GM23338 (cell line): ENCODE data around the gene QSOX1. TPM values are rescaled to one million over a fixed set of nuclear protein-coding genes. Genes with fewer than 3 reads are reported as not detected.

ENCODE experiments used
- ATAC-seq: fragments of 200-7000 bp; cut with Tn5 transposase; 3 replicates; pipeline ENCODE4 v1.9.1; 2020
- DNase-seq: peaks from one replicate; pipeline ENCODE4 v3.0.0-alpha.2; 2015; ENCODE audit warnings: low spot score
- H2AFZ ChIP-seq: fragments of 200-600 bp; sonication (generic); 2 replicates; pipeline ENCODE4 v1.8.0; 2016; ENCODE audit warnings: antibody characterized with exemption, mild to moderate bottlenecking, moderate library complexity
- H3F3A ChIP-seq: fragments of 200-600 bp; sonication (generic); replicated peaks from 2 replicates; pipeline ENCODE4 v1.8.0; 2017; ENCODE audit warnings: antibody characterized with exemption, mixed run types, low read depth
- H3K27ac ChIP-seq: fragments of 200-600 bp; sonication (generic); 2 replicates; pipeline ENCODE4 v1.6.1; 2016; ENCODE audit warnings: low read depth
- H3K27me3 ChIP-seq: fragments of 200-600 bp; sonication (generic); 2 replicates; pipeline ENCODE4 v1.8.0; 2016; ENCODE audit warnings: mild to moderate bottlenecking, mixed run types, moderate library complexity; ENCODE audit not compliant: insufficient read depth
- H3K36me3 ChIP-seq: fragments of 200-600 bp; sonication (generic); 2 replicates; pipeline ENCODE4 v1.8.0; 2016; ENCODE audit warnings: mild to moderate bottlenecking; ENCODE audit not compliant: insufficient read depth
- H3K4me1 ChIP-seq: fragments of 200-600 bp; sonication (generic); 2 replicates; pipeline ENCODE4 v1.8.0; 2016; ENCODE audit warnings: mild to moderate bottlenecking, moderate library complexity; ENCODE audit not compliant: insufficient read depth
- H3K4me2 ChIP-seq: fragments of 200-600 bp; sonication (generic); 2 replicates; pipeline ENCODE4 v1.7.1; 2017; ENCODE audit warnings: mixed run types
- H3K4me3 ChIP-seq: fragments of 200-600 bp; sonication (generic); 2 replicates; pipeline ENCODE4 v1.6.1; 2016; ENCODE audit warnings: mixed run types
- H3K79me2 ChIP-seq: fragments of 200-600 bp; sonication (generic); replicated peaks from 2 replicates; pipeline ENCODE4 v1.8.0; 2017; ENCODE audit warnings: mild to moderate bottlenecking; ENCODE audit not compliant: insufficient read depth
- H3K9me2 ChIP-seq: fragments of 200-600 bp; sonication (generic); 2 replicates; pipeline ENCODE4 v1.8.0; 2017; ENCODE audit not compliant: insufficient read depth
- H4K20me1 ChIP-seq: fragments of 200-600 bp; sonication (generic); replicated peaks from 2 replicates; pipeline ENCODE4 v1.8.0; 2017; ENCODE audit warnings: mild to moderate bottlenecking; ENCODE audit not compliant: insufficient read depth
- H3K27ac Mint-ChIP-seq: 2 replicates; pipeline ENCODE4 v1.8.0; 2020; ENCODE audit warnings: inconsistent platforms, mild to moderate bottlenecking, moderate library complexity, mixed read lengths
- H3K27me3 Mint-ChIP-seq: 3 replicates; pipeline ENCODE4 v1.8.0; 2022; ENCODE audit warnings: low read depth, mild to moderate bottlenecking, moderate library complexity, mixed read lengths, inconsistent platforms; ENCODE audit not compliant: insufficient read depth, poor library complexity
- H3K36me3 Mint-ChIP-seq: 3 replicates; pipeline ENCODE4 v1.8.0; 2021; ENCODE audit warnings: low read depth, mild to moderate bottlenecking, inconsistent platforms, moderate library complexity, mixed read lengths
- H3K4me1 Mint-ChIP-seq: 3 replicates; pipeline ENCODE4 v1.8.0; 2020; ENCODE audit warnings: mild to moderate bottlenecking, inconsistent platforms, mixed read lengths
- H3K4me3 Mint-ChIP-seq: 3 replicates; pipeline ENCODE4 v1.8.0; 2021; ENCODE audit warnings: moderate library complexity, mild to moderate bottlenecking, inconsistent platforms, mixed read lengths
- H3K9me3 Mint-ChIP-seq: 3 replicates; pipeline ENCODE4 v1.8.0; 2020; ENCODE audit warnings: moderate library complexity, mild to moderate bottlenecking, inconsistent platforms, mixed read lengths
- EZH2 ChIP-seq: fragments of 200-600 bp; sonication (generic); IDR thresholded peaks from one replicate; pipeline ENCODE4 v1.8.0; 2017; ENCODE audit warnings: antibody characterized with exemption, mild to moderate bottlenecking, low read depth; ENCODE audit not compliant: unreplicated experiment
- EZH2phosphoT487 ChIP-seq: fragments of 200-600 bp; sonication (generic); IDR thresholded peaks from one replicate; pipeline ENCODE4 v1.8.1; 2018; ENCODE audit warnings: antibody characterized with exemption; ENCODE audit not compliant: unreplicated experiment
- JUNB ChIP-seq: IDR thresholded peaks from one replicate; pipeline ENCODE4 v1.6.1; 2016; ENCODE audit warnings: antibody characterized with exemption; ENCODE audit not compliant: unreplicated experiment
- STAT1 ChIP-seq: IDR thresholded peaks from one replicate; pipeline ENCODE4 v1.6.1; 2016; ENCODE audit warnings: antibody characterized with exemption; ENCODE audit not compliant: unreplicated experiment
- ZNF114 ChIP-seq: fragments of 250-450 bp; sonication (Bioruptor Pico); IDR thresholded peaks from 2 replicates; pipeline ENCODE4 v1.5.0; 2020; ENCODE audit warnings: mild to moderate bottlenecking, moderate library complexity
- ZNF462 ChIP-seq: fragments of 250-450 bp; sonication (Bioruptor Pico); IDR thresholded peaks from 2 replicates; pipeline ENCODE4 v1.5.0; 2020; ENCODE audit warnings: mild to moderate bottlenecking, moderate library complexity
- polyA plus RNA-seq: library from polyadenylated mRNA; unstranded; fragments of >200 nt; fragmentation: Nextera tagmentation; extraction: Ambion mirVana; gene quantifications from 2 replicates; pipeline ENCODE4 v1.2.1, GENCODE V29; 2016
- total RNA-seq: library from RNA; depleted of rRNA; stranded (reverse); fragments of >200 nt; shearing (Covaris generic); gene quantifications from 2 replicates; pipeline ENCODE4 v1.2.3, GENCODE V29; 2014

QSOX1 gene
- total and polyA plus RNA-seq, 2 experiments from 2014 or later: 47.8 to 119 TPM

GRCh38 chr1:180233191-180234011 is 78.7 kb downstream of the QSOX1 start (continued):
- no peak for TF ChIP-seq ZNF462 (CRISPR knock-in tag)
- peak; percentile 78 for TF ChIP-seq EZH2phosphoT487

DNA sequence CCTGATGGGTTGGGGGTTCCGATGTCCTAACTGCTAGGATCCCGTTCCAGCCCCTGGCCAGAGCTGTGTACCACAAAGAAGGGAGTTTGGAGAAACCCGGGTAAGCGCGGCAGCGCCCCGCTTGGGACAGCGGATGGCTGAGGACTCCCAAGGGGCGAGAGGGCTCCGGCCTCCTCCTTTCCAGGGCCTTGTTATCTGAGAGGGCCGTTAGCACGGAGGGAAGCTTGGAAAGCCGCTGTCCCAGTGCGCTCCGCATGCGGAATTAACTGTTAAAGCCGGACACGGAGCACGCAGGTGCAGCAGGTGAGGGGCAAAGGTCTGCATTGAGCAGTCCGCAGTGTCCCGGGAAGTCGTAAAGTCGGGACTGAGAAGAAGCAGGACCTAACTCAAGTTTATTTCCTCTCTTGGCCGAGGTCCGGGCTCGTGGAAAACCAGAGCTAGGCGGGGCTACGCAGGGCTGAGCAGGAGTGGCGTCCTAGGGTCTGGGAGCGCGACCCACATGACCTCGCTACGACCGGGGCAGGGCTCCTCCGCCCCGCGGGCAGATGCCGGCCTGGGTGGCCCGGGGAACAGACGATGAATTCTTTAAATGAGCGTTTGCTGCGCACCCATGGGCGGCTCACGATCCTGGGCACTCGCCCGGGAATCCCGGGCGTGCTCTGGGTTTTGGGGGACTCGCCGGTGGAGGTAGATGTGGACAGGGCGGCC is 79.9 kb downstream of the QSOX1 start:
- Histone ChIP-seq H3K27me3 (peaks cover 86% of the 10 kb centered on the region), H2AFZ (peak overlapping the region; percentile 52; the same call in 1 of the 2 replicates), H3K4me3 (peak overlapping the region; percentile 62), H4K20me1 (no peaks in the 10 kb centered on the region; the same call in 1 of the 2 replicates), H3K36me3 (no peaks in the 10 kb centered on the region), H3F3A (peaks cover 39% of the 10 kb centered on the region), H3K27ac (no peak overlapping the region), H3K9me2 (no peaks in the 10 kb centered on the region), H3K4me2 (peak overlapping the region; percentile 100), H3K79me2 (0 out of 2 replicates have a peak, but pooled peaks cover 4% of the 10 kb centered on the region), H3K4me1 (peaks cover 56% of the 10 kb centered on the region)
- Mint-ChIP-seq H3K9me3 (no peaks in the 10 kb centered on the region; the same call in 2 of the 3 replicates), H3K27me3 (peaks cover 80% of the 10 kb centered on the region), H3K4me3 (peak overlapping the region; percentile 77), H3K27ac (no peak overlapping the region), H3K4me1 (peaks cover 68% of the 10 kb centered on the region), H3K36me3 (no peaks in the 10 kb centered on the region)
- ATAC-seq (peak; percentile 11), DNase-seq (peak; percentile 79)
- no peak for TF ChIP-seq JUNB
- no peak for TF ChIP-seq ZNF114 (CRISPR knock-in tag)
- TF ChIP-seq EZH2: peak; percentile 97
- TF ChIP-seq STAT1: no peak
- peak; percentile 80 for TF ChIP-seq EZH2phosphoT487
- no peak for TF ChIP-seq ZNF462 (CRISPR knock-in tag)
